Esophagus (tissue), 2 donors: ENCODE results near the gene GIMAP5. TPM values are rescaled to one million over a fixed set of nuclear protein-coding genes. Genes with fewer than 3 reads are reported as not detected.

Source experiments
- H3K27ac ChIP-seq, 2 donors: one replicate each; pipeline ENCODE4 v1.5.1; 2013; ENCODE audit warnings: low read depth in 2 of 2, mild to moderate bottlenecking in 2 of 2, inconsistent platforms in 1 of 2, low read length in 1 of 2, moderate library complexity in 1 of 2
- H3K27me3 ChIP-seq, 2 donors: one replicate each; pipeline ENCODE4 v1.6.1; 2013; ENCODE audit warnings: low read length in 2 of 2, control low read depth in 1 of 2, mild to moderate bottlenecking in 1 of 2; ENCODE audit not compliant: insufficient read depth in 2 of 2, control insufficient read depth in 1 of 2
- H3K36me3 ChIP-seq, 2 donors: one replicate each; pipeline ENCODE4 v1.6.1; 2013; ENCODE audit warnings: low read length in 1 of 2; ENCODE audit not compliant: control insufficient read depth in 2 of 2, insufficient read depth in 2 of 2
- H3K4me1 ChIP-seq, 2 donors: one replicate each; pipeline ENCODE4 v1.6.1; 2013; ENCODE audit warnings: low read length in 1 of 2; ENCODE audit not compliant: control insufficient read depth in 2 of 2, insufficient read depth in 2 of 2
- H3K4me3 ChIP-seq, 2 donors: one replicate each; pipeline ENCODE4 v1.5.1; 2013; ENCODE audit warnings: low read length in 2 of 2, mild to moderate bottlenecking in 2 of 2, low read depth in 1 of 2, moderate library complexity in 1 of 2
- H3K9me3 ChIP-seq, 2 donors: one replicate each; pipeline ENCODE4 v1.6.1; 2013; ENCODE audit warnings: mild to moderate bottlenecking in 2 of 2, low read depth in 1 of 2, low read length in 1 of 2, moderate library complexity in 1 of 2; ENCODE audit not compliant: control insufficient read depth in 2 of 2, insufficient read depth in 1 of 2
- WGBS, 2 donors: extraction: QIAGEN DNeasy Blood & Tissue Kit; methylation state at CpG; one replicate each; pipeline ENCODE4 v1.1.7; 2013; 5-methylcytosine and 5-hydroxymethylcytosine counted together
- polyA plus RNA-seq, 2 donors: library from polyadenylated mRNA; stranded (reverse); fragments of 200-250 nt; gene quantifications; one replicate each; pipeline ENCODE4 v1.2.3, GENCODE V29; 2013
- donor health status: healthy with polysubstance abuse.
- donor health status: Bipolar disorder and iron deficiency.

Gene GIMAP5
- polyA plus RNA-seq, 2 donors: 5.2 to 7.6 TPM

DNA sequence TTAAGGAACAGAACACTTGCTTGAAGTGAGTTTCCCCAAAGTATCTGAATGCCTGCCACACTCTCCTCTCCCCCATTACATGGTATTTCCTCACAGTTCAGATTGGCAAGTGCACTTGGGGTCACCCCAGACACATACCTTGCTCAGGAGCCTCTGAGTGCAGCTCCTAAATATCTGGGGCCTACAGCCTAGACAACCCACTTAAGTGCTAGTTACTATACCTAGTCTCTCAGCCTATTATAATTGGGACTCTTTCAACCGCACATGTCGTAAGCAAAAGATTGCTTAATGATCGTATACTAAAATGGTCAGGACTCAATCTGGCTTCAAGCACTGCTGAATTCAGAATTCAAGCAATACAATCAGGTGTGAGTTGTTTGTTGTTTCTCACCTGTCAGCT, 43.1 kb downstream of the GIMAP5 start:
- 58 to 64% methylated on average over 3 of the region's 3 CpGs for WGBS, 2 donors

DNA sequence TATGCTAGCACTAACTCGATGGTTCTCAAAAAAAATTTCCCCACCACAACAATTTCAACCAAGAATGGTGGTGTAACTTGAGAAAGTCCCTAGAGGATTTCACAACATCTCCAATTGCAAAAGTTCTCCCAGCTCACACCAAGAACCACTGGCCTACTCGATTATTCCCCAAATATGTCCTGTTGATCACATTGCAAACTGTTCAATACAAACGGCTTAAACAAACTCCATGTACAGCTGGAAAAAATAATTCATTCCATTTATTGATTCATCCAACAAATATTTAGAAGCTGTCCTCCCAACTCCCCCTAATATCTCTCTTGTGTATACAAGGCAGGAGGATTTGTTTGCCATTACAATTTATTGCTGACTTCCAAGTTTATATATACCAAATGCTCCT, 43.9 kb downstream of the GIMAP5 start:
- no peak overlapping the region for H3K27ac ChIP-seq
- 26 to 37% methylated on average over 3 of the region's 3 CpGs for WGBS, 2 donors
- H3K4me3 ChIP-seq: no peak overlapping the region
- no peaks in the 10 kb centered on the region for H3K9me3 ChIP-seq
- H3K4me1 ChIP-seq: peaks cover 0 to 2% of the 10 kb centered on the region in 2 donors
- no peaks in the 10 kb centered on the region for H3K36me3 ChIP-seq
- peaks cover 0 to 3% of the 10 kb centered on the region in 2 donors for H3K27me3 ChIP-seq

More for the DNA sequence above, 43.1 kb downstream of the GIMAP5 start:
- no peaks in the 10 kb centered on the region for H3K36me3 ChIP-seq
- peaks cover 0 to 2% of the 10 kb centered on the region in 2 donors for H3K4me1 ChIP-seq
- no peaks in the 10 kb centered on the region for H3K9me3 ChIP-seq
- no peak overlapping the region for H3K27ac ChIP-seq
- no peak overlapping the region for H3K4me3 ChIP-seq
- peaks cover 0 to 3% of the 10 kb centered on the region in 2 donors for H3K27me3 ChIP-seq

DNA sequence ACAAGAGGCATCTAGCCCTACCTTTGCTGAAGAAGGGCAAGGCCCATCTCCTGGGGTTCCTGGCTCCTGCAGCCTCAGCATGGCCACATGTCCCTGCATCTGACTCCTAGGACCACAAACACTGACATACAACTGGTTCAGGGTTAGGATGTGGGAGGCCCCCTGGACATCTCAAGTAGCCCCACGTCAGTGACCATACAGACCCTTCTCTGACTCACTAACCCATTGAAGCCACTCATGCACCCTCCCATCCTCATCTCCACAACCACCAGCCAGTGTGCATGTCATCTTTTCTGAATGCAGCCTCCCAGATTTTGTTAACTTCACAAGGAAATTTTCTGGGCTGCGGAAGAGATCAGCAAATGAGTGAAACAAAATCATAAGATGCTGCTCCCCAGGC, 44.7 kb downstream of the GIMAP5 start:
- Histone ChIP-seq H3K4me1 (peaks cover 0 to 2% of the 10 kb centered on the region in 2 donors), H3K9me3 (no peaks in the 10 kb centered on the region), H3K27ac (peak overlapping the region in 1 of 2 donors; percentile 70), H3K27me3 (peaks cover 0 to 3% of the 10 kb centered on the region in 2 donors), H3K36me3 (no peaks in the 10 kb centered on the region), H3K4me3 (no peak overlapping the region)
- 89 to 90% methylated on average over 2 of the region's 2 CpGs for WGBS, 2 donors

DNA sequence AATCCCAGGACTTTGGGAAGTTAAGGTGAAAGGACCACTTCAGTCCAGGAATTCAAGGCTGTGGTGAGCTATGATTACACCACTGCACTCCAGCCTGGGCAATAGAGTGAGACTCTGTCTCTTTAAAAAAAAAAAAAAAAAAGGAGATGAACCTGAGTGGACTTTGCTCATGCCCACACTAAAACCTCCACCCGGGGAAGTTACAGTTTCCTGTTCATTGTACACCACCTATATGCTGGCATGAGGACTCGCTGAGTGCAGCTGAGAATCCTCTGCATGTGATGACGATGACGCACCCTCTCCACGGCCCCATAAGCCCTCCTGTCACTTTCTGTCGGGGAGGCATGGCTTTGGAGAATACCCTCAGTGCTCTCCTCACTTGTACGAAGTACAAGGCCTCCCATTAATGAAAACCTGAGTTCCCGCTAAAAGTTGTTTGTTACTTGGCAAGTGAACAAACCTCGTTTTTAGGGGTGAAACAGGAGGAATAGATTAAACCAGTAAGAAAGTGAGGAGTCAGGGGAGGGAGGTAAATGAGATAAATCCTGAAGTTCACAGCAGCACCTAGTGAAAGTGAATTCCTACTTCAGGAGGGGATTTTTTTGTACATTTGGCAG, 47.0 kb downstream of the GIMAP5 start:
- H3K4me3 ChIP-seq: no peak overlapping the region
- H3K36me3 ChIP-seq: no peaks in the 10 kb centered on the region
- no peaks in the 10 kb centered on the region for H3K9me3 ChIP-seq
- peaks cover 2 to 4% of the 10 kb centered on the region in 2 donors for H3K4me1 ChIP-seq
- peaks cover 0 to 3% of the 10 kb centered on the region in 2 donors for H3K27me3 ChIP-seq
- 43 to 52% methylated on average over 9 of the region's 9 CpGs for whole genome bisulfite sequencing, 2 donors
- H3K27ac ChIP-seq: peak overlapping the region in 1 of 2 donors; percentile 8

DNA sequence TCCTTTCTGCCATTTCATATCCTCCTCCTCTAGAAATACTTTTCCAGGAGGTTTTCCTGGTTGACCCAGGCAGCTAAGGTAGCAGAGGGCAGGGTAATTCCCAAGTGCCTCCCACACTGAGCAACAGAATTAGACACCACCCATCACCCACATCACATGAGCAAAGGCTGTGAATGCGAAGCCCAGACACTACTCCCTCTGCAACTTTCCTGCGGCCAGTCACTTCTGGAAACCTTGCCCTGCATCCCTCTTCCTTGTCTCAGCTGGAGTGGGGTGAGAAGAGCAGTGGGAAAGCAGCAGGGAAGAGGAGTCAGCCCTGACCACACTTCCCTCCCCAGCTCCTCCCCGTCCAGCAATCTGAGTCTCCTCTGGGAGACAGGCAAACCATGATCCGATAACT, 47.7 kb downstream of the GIMAP5 start:
- 63 to 67% methylated on average over 4 of the region's 4 CpGs for WGBS, 2 donors
- Histone ChIP-seq H3K4me3 (no peak overlapping the region), H3K36me3 (no peaks in the 10 kb centered on the region), H3K27ac (peak overlapping the region; percentile 36 to 61), H3K4me1 (peaks cover 2 to 4% of the 10 kb centered on the region in 2 donors), H3K27me3 (peaks cover 0 to 3% of the 10 kb centered on the region in 2 donors), H3K9me3 (no peaks in the 10 kb centered on the region)

DNA sequence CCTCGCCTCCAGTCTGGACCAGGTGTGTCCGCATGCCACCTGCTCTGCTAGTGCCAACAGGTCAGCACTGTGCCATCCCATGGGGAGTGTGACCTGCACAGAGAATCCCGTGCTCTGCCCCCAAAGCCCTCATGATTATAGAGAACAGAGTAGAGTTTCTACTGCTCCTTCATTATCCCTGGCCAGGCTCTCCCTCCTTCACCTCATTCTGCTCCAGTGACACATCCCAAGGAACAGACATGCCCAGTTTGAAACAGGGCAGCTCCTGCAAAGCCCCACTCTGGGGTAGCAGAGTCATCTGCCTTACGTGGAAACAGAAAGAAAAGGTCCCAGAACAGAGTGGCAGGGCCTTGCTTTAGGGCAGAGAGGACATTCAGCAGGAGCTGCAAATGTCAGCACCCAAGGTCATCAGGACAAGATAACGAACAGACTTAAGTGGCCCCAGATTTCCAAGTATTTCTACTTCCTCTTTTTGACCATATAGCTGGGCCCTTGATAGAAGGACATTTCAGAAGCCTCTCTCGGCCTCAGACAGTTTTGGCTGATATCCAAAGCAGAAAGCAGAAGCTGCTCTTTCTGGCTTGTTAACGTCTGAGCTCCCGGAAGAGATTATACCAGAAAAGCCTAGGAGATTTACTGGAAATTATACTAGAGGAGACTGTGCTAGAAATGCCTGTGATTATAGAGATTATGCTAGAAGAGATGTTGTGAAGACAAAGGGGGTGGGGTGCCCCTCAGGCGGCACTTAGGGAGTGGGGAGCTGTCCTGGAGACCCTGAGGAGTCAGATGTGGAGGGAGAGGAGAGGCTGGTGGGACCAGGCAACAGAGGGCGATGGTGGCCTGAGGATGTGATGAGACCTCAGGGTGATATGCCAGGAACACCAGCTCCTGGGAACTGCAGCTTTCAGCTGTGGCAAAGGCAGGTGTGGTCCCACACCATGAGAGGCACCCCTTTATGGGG, 50.4 kb downstream of the GIMAP5 start:
- H3K27ac ChIP-seq: peak overlapping the region; percentile 60 to 76
- H3K4me1 ChIP-seq: peaks cover 2 to 4% of the 10 kb centered on the region in 2 donors
- WGBS, 2 donors: 42% methylated on average over 10 of the region's 10 CpGs
- H3K27me3 ChIP-seq: peaks cover 0 to 3% of the 10 kb centered on the region in 2 donors
- no peak overlapping the region for H3K4me3 ChIP-seq
- H3K36me3 ChIP-seq: peaks cover 0 to 3% of the 10 kb centered on the region in 2 donors
- H3K9me3 ChIP-seq: no peaks in the 10 kb centered on the region

DNA sequence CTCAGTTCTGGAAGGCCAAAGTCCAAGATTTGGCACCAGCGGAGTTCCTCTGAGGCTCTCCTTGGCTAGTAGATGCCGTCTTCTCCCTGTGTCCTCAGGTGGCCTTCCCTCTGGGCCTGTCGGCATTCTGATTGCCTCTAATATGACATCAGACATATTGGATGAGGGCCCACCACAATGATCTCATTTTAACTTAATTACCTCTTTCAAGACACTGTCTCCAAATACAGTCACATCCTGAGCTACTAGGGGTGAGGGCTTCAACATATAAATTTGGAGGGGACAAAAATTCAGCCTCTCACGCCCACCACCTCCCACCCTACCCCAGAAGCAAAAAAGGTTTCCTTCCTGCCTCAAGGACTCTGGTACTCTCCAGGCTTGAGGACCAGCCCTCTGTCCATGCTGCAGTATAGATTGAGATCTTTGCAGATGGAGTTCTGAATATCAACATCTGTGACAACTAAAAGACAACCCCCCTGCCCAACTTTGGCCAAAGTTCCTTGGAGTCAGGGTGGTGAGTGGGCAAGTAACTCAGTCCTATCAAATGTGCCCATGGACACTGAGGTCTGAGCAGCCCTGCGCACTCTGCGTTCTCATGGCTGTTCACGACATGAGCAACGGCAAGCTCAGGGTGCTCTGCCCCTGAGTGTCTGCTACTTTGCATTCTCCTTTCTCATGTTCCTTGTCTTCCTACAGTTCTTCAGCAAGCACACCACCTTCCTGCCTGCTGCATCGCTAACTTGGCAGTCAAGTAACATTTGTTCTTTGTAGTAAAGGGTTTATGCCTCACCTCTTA, 51.5 kb downstream of the GIMAP5 start:
- Histone ChIP-seq H3K4me1 (peaks cover 2 to 4% of the 10 kb centered on the region in 2 donors), H3K4me3 (no peak overlapping the region), H3K27ac (peak overlapping the region in 1 of 2 donors; percentile 60), H3K27me3 (peaks cover 0 to 3% of the 10 kb centered on the region in 2 donors), H3K36me3 (peaks cover 0 to 3% of the 10 kb centered on the region in 2 donors), H3K9me3 (no peaks in the 10 kb centered on the region)
- WGBS, 2 donors: 68% methylated on average over 9 of the region's 9 CpGs

DNA sequence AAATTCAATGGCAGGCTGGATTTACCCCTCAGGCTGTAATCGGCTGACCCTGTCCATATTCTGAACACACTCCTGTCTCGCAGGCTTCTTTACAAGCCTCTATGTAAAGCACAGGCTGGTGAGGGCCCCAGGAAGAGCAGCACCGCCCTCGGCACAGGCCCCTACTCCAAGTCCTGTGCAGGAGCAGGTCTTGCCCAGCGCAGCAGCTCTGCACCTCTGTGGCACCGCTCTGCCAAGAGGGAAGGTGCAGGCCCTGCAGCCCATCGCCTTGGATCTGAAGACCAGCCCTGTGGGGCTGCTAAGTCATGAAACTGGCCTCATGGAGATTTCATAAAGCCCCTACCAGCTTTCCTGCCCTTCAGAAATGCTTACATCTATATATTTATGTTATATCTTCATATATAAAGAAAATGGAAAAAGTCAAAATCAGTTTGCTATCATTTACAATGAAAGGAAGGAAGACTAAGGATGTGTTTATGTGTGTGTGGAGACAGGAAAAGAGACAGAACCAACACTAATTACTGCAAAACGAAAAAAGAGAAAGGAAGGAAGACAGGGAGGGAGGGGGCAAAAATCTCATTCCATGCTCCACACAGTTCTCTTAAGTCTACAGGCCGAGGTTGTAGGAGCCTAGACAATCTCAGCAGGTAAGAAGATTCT, 53.3 kb downstream of the GIMAP5 start:
- H3K27ac ChIP-seq: no peak overlapping the region
- 72 to 75% methylated on average over 9 of the region's 9 CpGs for WGBS, 2 donors

DNA sequence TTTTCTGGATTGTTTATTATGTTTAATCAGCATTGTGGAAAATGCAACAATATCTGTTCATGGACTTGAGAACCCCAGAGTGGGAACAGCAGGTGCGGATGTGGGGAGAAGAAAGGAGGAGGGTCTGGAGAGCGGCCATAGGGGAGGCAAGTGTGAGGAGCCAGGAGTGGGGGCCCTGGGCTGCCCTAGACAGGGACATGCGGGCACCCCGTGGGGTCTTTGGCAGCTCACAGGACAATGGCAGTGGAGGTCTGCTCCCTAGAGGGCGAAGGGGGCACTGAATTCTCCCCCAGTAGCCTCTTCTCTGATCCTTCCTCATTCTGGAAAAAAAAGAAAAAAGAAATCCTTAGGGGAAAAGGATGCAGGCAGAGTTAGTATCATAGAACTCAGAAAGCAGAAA, 54.1 kb downstream of the GIMAP5 start:
- peaks cover 0 to 2% of the 10 kb centered on the region in 2 donors for H3K9me3 ChIP-seq
- no peaks in the 10 kb centered on the region for H3K27me3 ChIP-seq
- H3K4me1 ChIP-seq: peaks cover 0 to 4% of the 10 kb centered on the region in 2 donors
- peaks cover 0 to 3% of the 10 kb centered on the region in 2 donors for H3K36me3 ChIP-seq
- no peak overlapping the region for H3K4me3 ChIP-seq
- WGBS, 2 donors: 83 to 90% methylated on average over 5 of the region's 5 CpGs
- H3K27ac ChIP-seq: no peak overlapping the region

More for the DNA sequence above, 53.3 kb downstream of the GIMAP5 start:
- Histone ChIP-seq H3K4me3 (no peak overlapping the region), H3K36me3 (peaks cover 0 to 3% of the 10 kb centered on the region in 2 donors), H3K9me3 (peaks cover 0 to 2% of the 10 kb centered on the region in 2 donors), H3K4me1 (peaks cover 0 to 4% of the 10 kb centered on the region in 2 donors), H3K27me3 (no peaks in the 10 kb centered on the region)
